ENCODE results near the gene RAB11A. TPM values are rescaled to one million over a fixed set of nuclear protein-coding genes. Genes with fewer than 3 reads are reported as not detected.

Gene RAB11A
- total RNA-seq, 2 experiments from 2014 or later = 130 to 197 TPM

DNA sequence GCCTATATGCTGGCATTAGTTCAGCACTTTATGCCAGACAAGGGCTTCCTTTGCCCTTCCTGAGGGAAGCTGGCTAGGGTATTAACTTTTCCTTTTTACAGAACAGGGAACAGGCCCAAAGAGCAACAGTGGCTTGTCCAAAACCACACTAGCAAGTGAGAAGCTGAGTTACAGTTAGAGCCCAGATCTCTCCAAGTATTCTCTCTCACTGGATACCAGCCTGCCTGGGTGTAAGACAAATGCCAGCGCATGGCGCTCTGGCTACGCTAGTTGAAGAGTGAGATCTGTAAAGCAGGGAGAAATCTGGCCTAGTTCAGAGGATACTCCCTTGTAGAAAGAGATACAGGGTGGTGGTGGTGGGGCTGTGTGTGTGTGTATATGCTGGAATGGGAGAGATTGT lies 38.4 kb downstream of the RAB11A start:
- no peaks in the 10 kb centered on the region for H3K79me2 ChIP-seq (ENCODE audit: insufficient read depth, low read depth, low read length)
- H4K20me1 ChIP-seq (ENCODE audit: insufficient read depth, low read length) = no peaks in the 10 kb centered on the region
- DNase-seq (ENCODE audit: low spot score) = no peak
- no TSS peak for BruUV-seq (replicated peaks)
- peaks cover 20% of the 10 kb centered on the region for H3K36me3 ChIP-seq (ENCODE audit: insufficient read depth, low read length)
- TF ChIP-seq, protein P1, sequence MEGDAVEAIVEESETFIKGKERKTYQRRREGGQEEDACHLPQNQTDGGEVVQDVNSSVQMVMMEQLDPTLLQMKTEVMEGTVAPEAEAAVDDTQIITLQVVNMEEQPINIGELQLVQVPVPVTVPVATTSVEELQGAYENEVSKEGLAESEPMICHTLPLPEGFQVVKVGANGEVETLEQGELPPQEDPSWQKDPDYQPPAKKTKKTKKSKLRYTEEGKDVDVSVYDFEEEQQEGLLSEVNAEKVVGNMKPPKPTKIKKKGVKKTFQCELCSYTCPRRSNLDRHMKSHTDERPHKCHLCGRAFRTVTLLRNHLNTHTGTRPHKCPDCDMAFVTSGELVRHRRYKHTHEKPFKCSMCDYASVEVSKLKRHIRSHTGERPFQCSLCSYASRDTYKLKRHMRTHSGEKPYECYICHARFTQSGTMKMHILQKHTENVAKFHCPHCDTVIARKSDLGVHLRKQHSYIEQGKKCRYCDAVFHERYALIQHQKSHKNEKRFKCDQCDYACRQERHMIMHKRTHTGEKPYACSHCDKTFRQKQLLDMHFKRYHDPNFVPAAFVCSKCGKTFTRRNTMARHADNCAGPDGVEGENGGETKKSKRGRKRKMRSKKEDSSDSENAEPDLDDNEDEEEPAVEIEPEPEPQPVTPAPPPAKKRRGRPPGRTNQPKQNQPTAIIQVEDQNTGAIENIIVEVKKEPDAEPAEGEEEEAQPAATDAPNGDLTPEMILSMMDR (conservative IDR thresholded peaks at IDR 0.05; ENCODE audit: low read length) = no peak
- TF ChIP-seq EZH2phosphoT487 (IDR thresholded peaks at IDR 0.05; ENCODE audit: borderline replicate concordance, low read depth, low read length) = no peak
- peaks cover 20% of the 10 kb centered on the region for H3K4me1 ChIP-seq (ENCODE audit: insufficient read depth, low read length, poor library complexity, severe bottlenecking)
- POLR2A ChIA-PET = interaction anchor here (1.2 kb wide), 1 partner anchor 11 kb away, joined by 5 read pairs; no protein-coding TSS in a partner anchor
- CTCF ChIA-PET (ENCODE audit: unreplicated experiment) = no interaction called here
- H3K4me3 ChIP-seq (ENCODE audit: low read depth, low read length, poor library complexity, severe bottlenecking) = no peak overlapping the region
- H3K4me2 ChIP-seq (ENCODE audit: low read length) = no peak overlapping the region
- H3K9me2 ChIP-seq (ENCODE audit: insufficient read depth, low read length) = no peaks in the 10 kb centered on the region
- no peak overlapping the region for H3K27ac ChIP-seq (ENCODE audit: low read depth, low read length, poor library complexity, severe bottlenecking)
- no peak overlapping the region for H2AFZ ChIP-seq (ENCODE audit: low read length)
- H3K9me3 ChIP-seq (ENCODE audit: low read length) = no peaks in the 10 kb centered on the region
- intact Hi-C loops (cut with micrococcal nuclease; ENCODE audit: unreplicated experiment) = no loop called here

DNA sequence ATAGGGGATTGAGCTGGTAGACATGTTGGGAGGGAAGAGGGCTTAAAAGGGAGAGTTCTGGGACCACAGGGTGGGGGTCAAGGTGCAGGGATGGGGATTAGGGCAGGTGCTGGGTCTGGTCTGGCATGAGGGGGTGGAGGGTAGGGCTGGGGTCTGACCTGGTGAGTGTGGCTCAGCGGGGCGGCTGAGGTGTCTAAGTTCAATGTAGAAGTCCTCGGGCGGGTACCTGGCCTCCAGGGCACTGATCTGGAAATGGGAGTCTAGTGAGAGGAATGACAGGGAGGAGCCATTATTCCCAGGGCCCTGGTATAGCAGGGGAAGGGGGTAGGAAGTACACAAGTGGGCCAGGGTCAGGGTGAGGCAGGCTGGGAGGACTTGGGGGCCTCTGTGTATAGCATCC lies 39.6 kb downstream of the RAB11A start:
- Histone ChIP-seq H3K4me1 (ENCODE audit: insufficient read depth, low read length, poor library complexity, severe bottlenecking) (peaks cover 8% of the 10 kb centered on the region), H4K20me1 (ENCODE audit: insufficient read depth, low read length) (no peaks in the 10 kb centered on the region)
- CTCF ChIA-PET (ENCODE audit: unreplicated experiment) = no interaction called here

DNA sequence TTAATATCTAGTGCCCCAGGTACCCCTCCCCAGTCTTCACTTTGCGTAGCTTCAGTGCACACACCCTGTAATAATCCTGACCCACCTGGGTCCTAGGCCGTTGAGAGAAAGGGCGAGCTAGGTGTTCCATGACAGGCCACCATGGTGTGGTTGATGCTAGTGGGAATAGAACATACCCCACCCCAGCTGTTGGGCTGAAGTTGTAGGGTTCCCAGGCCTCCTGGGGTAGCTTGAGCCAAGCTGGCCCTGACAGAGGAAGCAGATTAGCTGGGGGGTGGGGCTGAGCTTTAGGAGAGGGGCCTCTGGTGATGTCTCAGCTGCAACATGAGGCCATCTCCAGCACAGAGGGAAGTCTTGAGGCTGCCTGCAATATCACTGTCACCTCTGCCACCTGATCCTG lies 40.5 kb downstream of the RAB11A start:
- H3K36me3 ChIP-seq (ENCODE audit: insufficient read depth, low read length) = peaks cover 3% of the 10 kb centered on the region
- H3K4me2 ChIP-seq (ENCODE audit: low read length) = no peak overlapping the region
- H3K27ac ChIP-seq (ENCODE audit: low read depth, low read length, poor library complexity, severe bottlenecking) = no peak overlapping the region
- TF ChIP-seq, protein P1 (conservative IDR thresholded peaks at IDR 0.05; ENCODE audit: low read length) = no peak
- TF ChIP-seq EZH2phosphoT487 (IDR thresholded peaks at IDR 0.05; ENCODE audit: borderline replicate concordance, low read depth, low read length) = no peak
- H2AFZ ChIP-seq (ENCODE audit: low read length) = no peak overlapping the region
- no peaks in the 10 kb centered on the region for H3K79me2 ChIP-seq (ENCODE audit: insufficient read depth, low read depth, low read length)
- no TSS peak for BruUV-seq (replicated peaks)
- ChIA-PET CTCF (ENCODE audit: unreplicated experiment) (no interaction called here), POLR2A (interaction anchor here (0.7 kb wide), 1 partner anchor 38 kb away, joined by 3 read pairs; no protein-coding TSS in a partner anchor)
- no peak for DNase-seq (ENCODE audit: low spot score)
- intact Hi-C loops (cut with micrococcal nuclease; ENCODE audit: unreplicated experiment) = no loop called here
- H4K20me1 ChIP-seq (ENCODE audit: insufficient read depth, low read length) = no peaks in the 10 kb centered on the region
- peaks cover 4% of the 10 kb centered on the region for H3K4me1 ChIP-seq (ENCODE audit: insufficient read depth, low read length, poor library complexity, severe bottlenecking)
- H3K9me3 ChIP-seq (ENCODE audit: low read length) = no peaks in the 10 kb centered on the region
- no peaks in the 10 kb centered on the region for H3K9me2 ChIP-seq (ENCODE audit: insufficient read depth, low read length)
- H3K4me3 ChIP-seq (ENCODE audit: low read depth, low read length, poor library complexity, severe bottlenecking) = no peak overlapping the region

More for the DNA sequence above, 39.6 kb downstream of the RAB11A start:
- no peak for DNase-seq (ENCODE audit: low spot score)
- H3K9me3 ChIP-seq (ENCODE audit: low read length) = no peaks in the 10 kb centered on the region
- H3K27ac ChIP-seq (ENCODE audit: low read depth, low read length, poor library complexity, severe bottlenecking) = no peak overlapping the region
- no peak overlapping the region for H2AFZ ChIP-seq (ENCODE audit: low read length)
- H3K4me3 ChIP-seq (ENCODE audit: low read depth, low read length, poor library complexity, severe bottlenecking) = no peak overlapping the region
- peaks cover 11% of the 10 kb centered on the region for H3K36me3 ChIP-seq (ENCODE audit: insufficient read depth, low read length)
- BruUV-seq (replicated peaks) = no TSS peak
- TF ChIP-seq, protein P1 (conservative IDR thresholded peaks at IDR 0.05; ENCODE audit: low read length) = no peak
- TF ChIP-seq EZH2phosphoT487 (IDR thresholded peaks at IDR 0.05; ENCODE audit: borderline replicate concordance, low read depth, low read length) = no peak
- POLR2A ChIA-PET = no interaction called here
- no peaks in the 10 kb centered on the region for H3K79me2 ChIP-seq (ENCODE audit: insufficient read depth, low read depth, low read length)
- no peaks in the 10 kb centered on the region for H3K9me2 ChIP-seq (ENCODE audit: insufficient read depth, low read length)
- H3K4me2 ChIP-seq (ENCODE audit: low read length) = no peak overlapping the region
- intact Hi-C loops (cut with micrococcal nuclease; ENCODE audit: unreplicated experiment) = no loop called here

Measured in OCI-LY7 (cell line).